NCI-H1048 (cell line): ENCODE measurements around the gene TCAF1.
"Not testable (repeated sequence)": the region's sequence is repeated elsewhere in the genome, so short reads cannot be mapped to it uniquely, and the experiment has no call there.

Experiments used
- DNase-seq: peaks from one replicate; lab custom pipeline; 2025; lab: John Stamatoyannopoulos, UW

Gene TCAF1

DNA sequence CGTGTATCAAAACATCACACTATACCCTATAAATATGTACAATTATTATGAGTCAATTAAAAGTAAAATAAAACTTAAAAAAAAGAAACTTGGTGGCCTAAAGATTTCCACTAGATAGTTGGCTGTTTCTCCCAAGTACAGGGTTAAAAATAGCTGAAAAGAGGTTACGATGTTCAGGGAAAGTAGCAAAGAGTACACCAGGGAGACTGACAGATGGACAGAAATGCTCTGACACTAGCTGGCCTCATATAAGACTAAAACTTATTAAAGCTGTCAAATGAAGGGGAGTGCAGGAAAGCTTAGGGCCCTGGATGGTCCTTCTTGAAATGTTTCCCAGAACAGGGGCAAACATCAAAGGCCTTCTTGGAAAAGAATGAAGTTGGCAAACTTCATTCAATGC is 51.3 kb downstream of the TCAF1 start:
- DNase-seq: no peak

- DNase-seq: no peak
Observed at GRCh38 chr7:143849785-143850479, 52.0 kb downstream of the TCAF1 start.

- DNase-seq: no peak
Observed at GRCh38 chr7:143848192-143848591, 53.8 kb downstream of the TCAF1 start.

DNA sequence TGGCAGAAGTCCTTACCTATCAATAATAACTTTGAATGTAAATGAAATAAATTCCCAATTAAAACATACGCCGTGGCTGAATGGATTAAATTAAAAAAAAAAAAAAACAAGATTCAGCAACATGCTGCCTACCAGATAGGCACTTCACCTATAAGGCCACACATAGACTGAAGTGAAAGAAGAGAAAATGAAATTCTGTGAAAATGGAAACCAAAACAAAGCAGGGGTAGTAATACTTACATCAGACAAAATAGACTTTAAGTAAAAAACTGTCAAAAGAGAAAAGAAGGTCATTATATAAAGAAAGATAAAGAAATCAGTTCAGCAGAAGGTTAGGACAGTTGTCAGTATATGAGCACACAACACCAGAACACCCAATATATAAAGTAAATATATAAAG is 55.3 kb downstream of the TCAF1 start:
- DNase-seq: no peak

GRCh38 chr7:143841696-143842095 is 60.3 kb downstream of the TCAF1 start:
- not testable (repeated sequence) for DNase-seq

GRCh38 chr7:143840062-143840461 is 61.9 kb downstream of the TCAF1 start:
- not testable (repeated sequence) for DNase-seq

GRCh38 chr7:143837223-143837622 is 64.8 kb downstream of the TCAF1 start:
- not testable (repeated sequence) for DNase-seq

- peak; percentile 40 for DNase-seq
Observed at GRCh38 chr7:143836622-143837021, 65.4 kb downstream of the TCAF1 start.

- not testable (repeated sequence) for DNase-seq
Observed at GRCh38 chr7:143836088-143836487, 65.9 kb downstream of the TCAF1 start.

DNA sequence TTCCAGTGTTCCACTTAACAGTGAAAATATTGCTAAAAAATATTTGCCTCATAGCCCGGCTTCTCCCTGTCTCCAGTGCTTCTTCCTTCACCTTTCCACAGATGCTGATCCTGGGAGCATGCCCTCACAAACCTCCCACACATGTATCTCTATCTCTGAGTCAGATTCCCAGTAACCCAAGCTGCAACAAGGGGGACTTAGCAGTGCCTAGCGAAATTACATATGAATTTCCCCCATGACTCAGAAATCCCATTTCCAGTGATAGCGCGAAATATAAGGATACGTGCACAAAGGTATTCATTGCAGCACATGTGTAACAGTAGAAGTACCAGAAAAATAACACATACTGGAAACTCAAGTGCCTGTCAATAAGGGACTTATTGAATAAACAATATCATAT is 75.4 kb downstream of the TCAF1 start:
- not testable (repeated sequence) for DNase-seq

GRCh38 chr7:143824295-143825135 is 77.5 kb downstream of the TCAF1 start:
- not testable (repeated sequence) for DNase-seq

- not testable (repeated sequence) for DNase-seq
Observed at GRCh38 chr7:143823634-143824294, 78.2 kb downstream of the TCAF1 start.

GRCh38 chr7:143821392-143822277 is 80.3 kb downstream of the TCAF1 start:
- not testable (repeated sequence) for DNase-seq

DNA sequence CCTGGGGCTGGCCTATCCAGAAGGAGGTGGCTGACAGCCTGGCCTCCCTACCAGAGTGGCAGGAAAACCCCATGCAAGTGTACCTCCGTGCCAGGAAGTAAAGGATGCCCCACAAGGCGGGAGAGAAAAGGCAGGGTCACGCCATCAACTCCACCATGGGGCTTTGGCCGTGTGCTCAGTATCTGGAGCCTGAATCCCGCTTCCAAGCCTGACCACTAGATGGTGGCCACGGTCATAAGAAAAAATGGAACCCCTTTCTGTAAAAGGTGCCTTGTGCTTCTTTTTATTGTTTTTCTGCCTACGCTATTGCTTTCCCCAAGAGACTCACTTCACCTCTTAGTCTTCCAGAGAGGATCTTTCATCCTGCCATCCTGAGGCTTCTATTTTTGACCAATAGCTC is 84.1 kb downstream of the TCAF1 start:
- not testable (repeated sequence) for DNase-seq

GRCh38 chr7:143816471-143817133 is 85.4 kb downstream of the TCAF1 start:
- DNase-seq: not testable (repeated sequence)

GRCh38 chr7:143810639-143811038 is 91.3 kb downstream of the TCAF1 start:
- not testable (repeated sequence) for DNase-seq

- not testable (repeated sequence) for DNase-seq
Observed at GRCh38 chr7:143806664-143807071, 95.3 kb downstream of the TCAF1 start.
